ENCODE data around the gene NDUFS5. TPM values are rescaled to one million over a fixed set of nuclear protein-coding genes. Genes with fewer than 3 reads are reported as not detected.

Gene NDUFS5
- total RNA-seq, 1 experiment from 2014 or later = 816 TPM

Other genes with a start within 250 kb of the NDUFS5 start
- 22.2 and 29.8 TPM in 2 replicates for gene RRAGC, start 166.6 kb upstream of the NDUFS5 start, total RNA-seq (2014; rRNA removed; shearing (Covaris generic))
- 34.3 and 48.0 TPM in 2 replicates for gene MYCBP, start 153.0 kb upstream of the NDUFS5 start, total RNA-seq (2014; rRNA removed; shearing (Covaris generic))
- not detected in 2 replicates for gene GJA9, start 144.8 kb upstream of the NDUFS5 start, total RNA-seq (2014; rRNA removed; shearing (Covaris generic))
- gene RHBDL2, start 84.5 kb upstream of the NDUFS5 start, total RNA-seq (2014; rRNA removed; shearing (Covaris generic)) = 4.5 TPM in 1 of 2 replicates, not detected in the other
- gene AKIRIN1, start 35.1 kb upstream of the NDUFS5 start, total RNA-seq (2014; rRNA removed; shearing (Covaris generic)) = 76.7 and 107 TPM in 2 replicates
- gene MACF1, start 178.3 kb downstream of the NDUFS5 start, total RNA-seq (2014; rRNA removed; shearing (Covaris generic)) = 89.7 and 134 TPM in 2 replicates

Measured in G401 (cell line).